Endothelial cell of umbilical vein (primary cell): ENCODE measurements around the gene AGBL4. TPM values are rescaled to one million over a fixed set of nuclear protein-coding genes. Genes with fewer than 3 reads are reported as not detected.

Source experiments
- BruUV-seq: library from RNA; stranded (reverse); fragments of 400-500 nt; replicated peaks from 2 replicates; lab custom pipeline; 2021; lab: Mats Ljungman, UMichigan
- CTCF ChIA-PET: fragments of 300-600, 350-600 bp; sonication (Branson Sonifier 250); formaldehyde crosslinking; loops from one replicate; lab custom pipeline; 2021; ENCODE audit warnings: antibody characterized with exemption, inconsistent platforms; lab: Charles Lee
- POLR2A ChIA-PET: fragments of 300-600, 350-600 bp; sonication (Branson Sonifier 250); formaldehyde crosslinking; loops from one replicate; lab custom pipeline; 2021; ENCODE audit warnings: antibody characterized with exemption, inconsistent platforms; lab: Charles Lee
- DNase-seq: peaks from one replicate; pipeline ENCODE4 v3.0.0-alpha.2; 2011; ENCODE audit warnings: low read depth, low spot score
- FAIRE-seq: peaks from 2 replicates; lab custom pipeline; 2011; peaks lifted over from hg19 to GRCh38; lab: Jason Lieb, UNC
- H2AFZ ChIP-seq: 2 replicates; pipeline ENCODE4 v1.6.0; 2012; ENCODE audit warnings: low read depth, low read length, control low read depth, inconsistent platforms
- H3K27ac ChIP-seq: 2 replicates; pipeline ENCODE4 v1.5.1; 2011; ENCODE audit warnings: low read depth, mild to moderate bottlenecking, control low read depth, low read length, moderate library complexity; ENCODE audit not compliant: insufficient read depth
- H3K27me3 ChIP-seq, 2 experiments: 2 replicates each; pipeline versions ENCODE4 v1.6.0 to v1.6.1; 2011; ENCODE audit warnings: low read length in 2 of 2, mixed read lengths in 1 of 2; ENCODE audit not compliant: control insufficient read depth in 2 of 2, insufficient read depth in 2 of 2
- H3K36me3 ChIP-seq, 2 experiments: 2 replicates in 1 of 2; 3 replicates in 1 of 2; pipeline ENCODE4 v1.5.1; 2011; ENCODE audit warnings: low read length in 2 of 2, mild to moderate bottlenecking in 1 of 2, moderate library complexity in 1 of 2; ENCODE audit not compliant: control insufficient read depth in 2 of 2, insufficient read depth in 2 of 2; ENCODE audit errors: extremely low read depth in 1 of 2
- H3K4me1 ChIP-seq: 3 replicates; pipeline ENCODE4 v1.5.1; 2011; ENCODE audit warnings: mild to moderate bottlenecking, low read length; ENCODE audit not compliant: control insufficient read depth, insufficient read depth; ENCODE audit errors: extremely low read depth
- H3K4me2 ChIP-seq: 2 replicates; pipeline ENCODE4 v1.6.1; 2011; ENCODE audit warnings: low read length, control low read depth, mixed read lengths; ENCODE audit not compliant: insufficient read depth
- H3K4me3 ChIP-seq, 3 experiments: fragments of 200-600 bp in 1 of 3; sonication (generic), shearing (Covaris generic) in 1 of 3; replicated peaks in 1 of 3; 2 replicates each; pipeline ENCODE4 v1.5.1; 2011 to 2016; ENCODE audit warnings: control low read depth in 3 of 3, low read length in 3 of 3, mild to moderate bottlenecking in 2 of 3, inconsistent platforms in 1 of 3, low read depth in 1 of 3, moderate library complexity in 1 of 3; ENCODE audit not compliant: insufficient read depth in 1 of 3
- H3K79me2 ChIP-seq: 2 replicates; pipeline ENCODE4 v1.6.0; 2012; ENCODE audit warnings: low read length, inconsistent platforms; ENCODE audit not compliant: control insufficient read depth, insufficient read depth
- H3K9ac ChIP-seq: replicated peaks from 2 replicates; pipeline ENCODE3; 2011; ENCODE audit warnings: low read length, control low read depth; ENCODE audit not compliant: insufficient read depth; ENCODE audit errors: extremely low read depth
- H3K9me1 ChIP-seq: replicated peaks from 3 replicates; pipeline ENCODE4 v1.6.0; 2011; ENCODE audit warnings: mild to moderate bottlenecking, low read length; ENCODE audit not compliant: control insufficient read depth, insufficient read depth; ENCODE audit errors: extremely low read depth
- H3K9me3 ChIP-seq: replicated peaks from 2 replicates; pipeline ENCODE4 v1.5.1; 2012; ENCODE audit warnings: low read length, inconsistent platforms; ENCODE audit not compliant: control insufficient read depth, insufficient read depth
- H4K20me1 ChIP-seq: replicated peaks from 2 replicates; pipeline ENCODE3; 2011; ENCODE audit warnings: mild to moderate bottlenecking, low read length; ENCODE audit not compliant: control insufficient read depth, insufficient read depth; ENCODE audit errors: extremely low read depth
- EZH2 ChIP-seq: IDR thresholded peaks from 2 replicates; pipeline ENCODE4 v1.6.1; 2012; ENCODE audit warnings: borderline replicate concordance, low read depth, mild to moderate bottlenecking, moderate library complexity, low read length, inconsistent platforms; ENCODE audit not compliant: severe bottlenecking
- FOS ChIP-seq: IDR thresholded peaks from 2 replicates; pipeline ENCODE4 v1.6.1; 2011; ENCODE audit warnings: mild to moderate bottlenecking, low read length, moderate library complexity, borderline replicate concordance; ENCODE audit not compliant: insufficient read depth
- GATA2 ChIP-seq: IDR thresholded peaks from 2 replicates; pipeline ENCODE4 v1.7.0; 2011; ENCODE audit warnings: low read depth, mild to moderate bottlenecking, moderate library complexity, mixed read lengths, low read length; ENCODE audit not compliant: insufficient read length, insufficient read depth
- JUN ChIP-seq: IDR thresholded peaks from 2 replicates; pipeline ENCODE4 v1.6.1; 2011; ENCODE audit warnings: borderline replicate concordance, low read depth; ENCODE audit not compliant: insufficient read length, insufficient read depth
- MYC ChIP-seq: IDR thresholded peaks from one replicate; pipeline ENCODE4 v1.6.1; 2011; ENCODE audit warnings: mild to moderate bottlenecking, low read depth, low read length
- POLR2A ChIP-seq: IDR thresholded peaks from 2 replicates; pipeline ENCODE4 v1.6.1; 2012; ENCODE audit warnings: low read depth, mild to moderate bottlenecking, control low read depth, low read length
- POLR2AphosphoS5 ChIP-seq: IDR thresholded peaks from 2 replicates; pipeline ENCODE4 v1.6.1; 2012; ENCODE audit warnings: low read depth, mild to moderate bottlenecking, control low read depth, low read length, moderate library complexity; ENCODE audit not compliant: insufficient read depth
- dilution Hi-C: fragments of 300-500 bp; cut with MboI; formaldehyde crosslinking; loops from one replicate; pipeline ENCODE4 v1.15.0; 2019; ENCODE audit warnings: low sequenced_read_pairs; ENCODE audit not compliant: extremely low pct_ligation_motif_present
- intact Hi-C: fragments of 100-400 bp; cut with micrococcal nuclease; formaldehyde crosslinking; loops from one replicate; pipeline ENCODE4 v1.10.0; 2022
- polyA plus RNA-seq, 4 experiments: library from polyadenylated mRNA; depleted of rRNA in 3 of 4; stranded (reverse) in 3 of 4; unstranded in 1 of 4; fragments of >200 nt; gene quantifications; 2 replicates each; pipeline versions ENCODE4 v1.2.1 to v1.2.3, GENCODE V29; 2011 to 2012; ENCODE audit warnings: missing spikeins in 1 of 4
- total RNA-seq: library from RNA; stranded (reverse); gene quantifications from 2 replicates; pipeline ENCODE4 v1.2.3, GENCODE V29; 2021
- TF ChIP-seq, protein P1 (sequence below), 2 donors: IDR thresholded peaks; 1 replicate in 1 of 2; 2 replicates in 1 of 2; pipeline ENCODE4 v1.5.1; 2011; ENCODE audit warnings: low read length in 2 of 2, mild to moderate bottlenecking in 2 of 2, moderate library complexity in 2 of 2, control low read depth in 1 of 2, inconsistent platforms in 1 of 2, low read depth in 1 of 2; ENCODE audit not compliant: insufficient read depth in 1 of 2; ENCODE audit errors: extremely low read depth in 1 of 2
- TF ChIP-seq, protein P2 (sequence below): IDR thresholded peaks from 2 replicates; pipeline ENCODE4 v1.6.1; 2011; ENCODE audit not compliant: insufficient read depth, insufficient read length

The AGBL4 gene
- total and polyA plus RNA-seq, 2 donors (not counting 3 experiments of a cell fraction or from before 2014, with no cell fraction given), result not detected

DNA sequence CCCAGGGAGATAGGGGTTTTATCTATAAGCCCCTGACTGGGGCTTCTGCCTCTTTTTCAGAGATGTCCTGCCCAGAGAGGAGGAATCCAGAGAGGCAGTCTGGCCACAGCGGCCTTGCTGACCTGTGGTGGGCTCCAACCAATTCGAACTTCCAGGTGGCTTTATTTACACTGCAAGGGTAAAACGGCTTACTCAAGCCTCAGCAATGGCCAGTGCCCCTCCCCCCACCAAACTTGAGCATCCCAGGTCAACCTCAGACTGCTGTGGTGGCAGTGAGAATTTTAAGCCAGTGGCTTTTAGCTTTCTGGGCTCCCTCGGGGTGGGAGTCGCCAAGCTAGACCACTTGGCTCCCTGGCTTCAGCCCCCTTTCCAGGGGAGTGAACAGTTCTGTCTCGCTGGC lies 863.1 kb downstream of the AGBL4 start:
- no peaks in the 10 kb centered on the region for H3K4me1 ChIP-seq
- CTCF ChIA-PET, result no interaction called here

More for the DNA sequence above, 863.1 kb downstream of the AGBL4 start:
- Histone ChIP-seq H3K27ac (no peak overlapping the region), H4K20me1 (no peaks in the 10 kb centered on the region), H3K4me2 (no peak overlapping the region), H3K9me1 (no peaks in the 10 kb centered on the region), H3K9ac (no peak overlapping the region), H3K9me3 (no peaks in the 10 kb centered on the region), H3K36me3 (no peaks in the 10 kb centered on the region), H2AFZ (no peak overlapping the region), H3K4me3 (no peak overlapping the region), H3K79me2 (no peaks in the 10 kb centered on the region), H3K27me3 (no peaks in the 10 kb centered on the region)
- BruUV-seq, result no TSS peak
- dilution Hi-C loops, result no loop called here
- intact Hi-C loops, result no loop called here
- POLR2A ChIA-PET, result no interaction called here
- TF ChIP-seq POLR2A, result no peak
- TF ChIP-seq, protein P1, sequence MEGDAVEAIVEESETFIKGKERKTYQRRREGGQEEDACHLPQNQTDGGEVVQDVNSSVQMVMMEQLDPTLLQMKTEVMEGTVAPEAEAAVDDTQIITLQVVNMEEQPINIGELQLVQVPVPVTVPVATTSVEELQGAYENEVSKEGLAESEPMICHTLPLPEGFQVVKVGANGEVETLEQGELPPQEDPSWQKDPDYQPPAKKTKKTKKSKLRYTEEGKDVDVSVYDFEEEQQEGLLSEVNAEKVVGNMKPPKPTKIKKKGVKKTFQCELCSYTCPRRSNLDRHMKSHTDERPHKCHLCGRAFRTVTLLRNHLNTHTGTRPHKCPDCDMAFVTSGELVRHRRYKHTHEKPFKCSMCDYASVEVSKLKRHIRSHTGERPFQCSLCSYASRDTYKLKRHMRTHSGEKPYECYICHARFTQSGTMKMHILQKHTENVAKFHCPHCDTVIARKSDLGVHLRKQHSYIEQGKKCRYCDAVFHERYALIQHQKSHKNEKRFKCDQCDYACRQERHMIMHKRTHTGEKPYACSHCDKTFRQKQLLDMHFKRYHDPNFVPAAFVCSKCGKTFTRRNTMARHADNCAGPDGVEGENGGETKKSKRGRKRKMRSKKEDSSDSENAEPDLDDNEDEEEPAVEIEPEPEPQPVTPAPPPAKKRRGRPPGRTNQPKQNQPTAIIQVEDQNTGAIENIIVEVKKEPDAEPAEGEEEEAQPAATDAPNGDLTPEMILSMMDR (IDR thresholded peaks at IDR 0.05; ENCODE audit: extremely low read depth in 1 of 2, insufficient read depth in 1 of 2, low read depth in 1 of 2, low read length in 2 of 2), result no peak
- no peak for TF ChIP-seq FOS
- TF ChIP-seq POLR2AphosphoS5, result no peak
- TF ChIP-seq, protein P2, sequence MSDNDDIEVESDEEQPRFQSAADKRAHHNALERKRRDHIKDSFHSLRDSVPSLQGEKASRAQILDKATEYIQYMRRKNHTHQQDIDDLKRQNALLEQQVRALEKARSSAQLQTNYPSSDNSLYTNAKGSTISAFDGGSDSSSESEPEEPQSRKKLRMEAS, result no peak
- TF ChIP-seq MYC, result no peak
- TF ChIP-seq GATA2, result no peak
- no peak for TF ChIP-seq EZH2
- TF ChIP-seq JUN, result no peak
- FAIRE-seq, result no peak
- DNase-seq, result no peak
